Dermis blood vessel endothelial cell (primary cell): ENCODE measurements around the gene MBNL1. TPM values are rescaled to one million over a fixed set of nuclear protein-coding genes. Genes with fewer than 3 reads are reported as not detected.
A peak's percentile ranks its signal among the peaks of the same experiment; 100 is the strongest.

Source experiments
- DNase-seq: peaks from one replicate; pipeline ENCODE4 v3.0.0; 2010
- total RNA-seq: library from RNA; depleted of rRNA; stranded (reverse); fragments of >200 nt; gene quantifications from 2 replicates; pipeline ENCODE4 v1.2.3, GENCODE V29; 2014

The MBNL1 gene
- total RNA-seq = 389 and 524 TPM in 2 replicates

GRCh38 chr3:152268555-152269055, at the start of gene MBNL1:
TSS of gene MBNL1 (plus strand) at chr3:152268929. CDS start at chr3:152300194, 31,265 bp downstream.
- DNase-seq = peak; percentile 89

GRCh38 chr3:152219216-152219615, 49.5 kb upstream of the MBNL1 start:
- DNase-seq = no peak

GRCh38 chr3:152219769-152220255, 48.9 kb upstream of the MBNL1 start:
- DNase-seq = no peak

- DNase-seq = no peak
Observed at GRCh38 chr3:152222327-152222726, 46.4 kb upstream of the MBNL1 start.

GRCh38 chr3:152225201-152225600, 43.5 kb upstream of the MBNL1 start:
- no peak for DNase-seq

GRCh38 chr3:152226176-152226575, 42.6 kb upstream of the MBNL1 start:
- DNase-seq = no peak

- no peak for DNase-seq
Observed at GRCh38 chr3:152227027-152227426, 41.7 kb upstream of the MBNL1 start.

GRCh38 chr3:152229692-152230091, 39.0 kb upstream of the MBNL1 start:
- no peak for DNase-seq

GRCh38 chr3:152230370-152230769, 38.4 kb upstream of the MBNL1 start:
- DNase-seq = no peak

- no peak for DNase-seq
Observed at GRCh38 chr3:152232001-152232400, 36.7 kb upstream of the MBNL1 start.

- no peak for DNase-seq
Observed at GRCh38 chr3:152232679-152233078, 36.0 kb upstream of the MBNL1 start.

- DNase-seq = no peak
Observed at GRCh38 chr3:152234657-152235375, 33.9 kb upstream of the MBNL1 start.

GRCh38 chr3:152235709-152236298, 32.9 kb upstream of the MBNL1 start:
- DNase-seq = peak; percentile 27

- no peak for DNase-seq
Observed at GRCh38 chr3:152236716-152237115, 32.0 kb upstream of the MBNL1 start.

- peak; percentile 56 for DNase-seq
Observed at GRCh38 chr3:152241142-152242017, 27.3 kb upstream of the MBNL1 start.

- DNase-seq = no peak
Observed at GRCh38 chr3:152243301-152243711, 25.4 kb upstream of the MBNL1 start.

- no peak for DNase-seq
Observed at GRCh38 chr3:152243721-152244516, 24.8 kb upstream of the MBNL1 start.

GRCh38 chr3:152244517-152244888, 24.2 kb upstream of the MBNL1 start:
- no peak for DNase-seq

GRCh38 chr3:152245498-152246170, 23.1 kb upstream of the MBNL1 start:
- DNase-seq = no peak

- no peak for DNase-seq
Observed at GRCh38 chr3:152251916-152252315, 16.8 kb upstream of the MBNL1 start.

- DNase-seq = no peak
Observed at GRCh38 chr3:152252755-152253154, 16.0 kb upstream of the MBNL1 start.

GRCh38 chr3:152253514-152253913, 15.2 kb upstream of the MBNL1 start:
- no peak for DNase-seq
